Measurements from ENCODE around the gene NPNT. TPM values are rescaled to one million over a fixed set of nuclear protein-coding genes. Genes with fewer than 3 reads are reported as not detected.

The NPNT gene
- total and polyA plus RNA-seq, 12 donors: 1.3 to 61.1 (median 4.5) TPM

- WGBS, 4 donors: 62 to 72% (median 63%) methylated on average over 2 of the region's 2 CpGs
- Histone ChIP-seq H3K27ac (no peak overlapping the region), H3K36me3 (replicated peaks in 1 of 2) (no peaks in the 10 kb centered on the region), H3K4me1 (replicated peaks in 1 of 2) (peaks cover 0 to 8% of the 10 kb centered on the region in 2 donors), H3K9me3 (replicated peaks in 1 of 3) (no peaks in the 10 kb centered on the region), H3K4me3 (no peak overlapping the region), H3K27me3 (no peaks in the 10 kb centered on the region)
- DNase-seq: no peak
- TF ChIP-seq, protein P1, sequence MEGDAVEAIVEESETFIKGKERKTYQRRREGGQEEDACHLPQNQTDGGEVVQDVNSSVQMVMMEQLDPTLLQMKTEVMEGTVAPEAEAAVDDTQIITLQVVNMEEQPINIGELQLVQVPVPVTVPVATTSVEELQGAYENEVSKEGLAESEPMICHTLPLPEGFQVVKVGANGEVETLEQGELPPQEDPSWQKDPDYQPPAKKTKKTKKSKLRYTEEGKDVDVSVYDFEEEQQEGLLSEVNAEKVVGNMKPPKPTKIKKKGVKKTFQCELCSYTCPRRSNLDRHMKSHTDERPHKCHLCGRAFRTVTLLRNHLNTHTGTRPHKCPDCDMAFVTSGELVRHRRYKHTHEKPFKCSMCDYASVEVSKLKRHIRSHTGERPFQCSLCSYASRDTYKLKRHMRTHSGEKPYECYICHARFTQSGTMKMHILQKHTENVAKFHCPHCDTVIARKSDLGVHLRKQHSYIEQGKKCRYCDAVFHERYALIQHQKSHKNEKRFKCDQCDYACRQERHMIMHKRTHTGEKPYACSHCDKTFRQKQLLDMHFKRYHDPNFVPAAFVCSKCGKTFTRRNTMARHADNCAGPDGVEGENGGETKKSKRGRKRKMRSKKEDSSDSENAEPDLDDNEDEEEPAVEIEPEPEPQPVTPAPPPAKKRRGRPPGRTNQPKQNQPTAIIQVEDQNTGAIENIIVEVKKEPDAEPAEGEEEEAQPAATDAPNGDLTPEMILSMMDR (IDR thresholded peaks at IDR 0.05): no peak
- no peak for TF ChIP-seq POLR2A (IDR thresholded peaks at IDR 0.05)
- intact Hi-C loops (cut with DNase I): no loop called here
Observed at GRCh38 chr4:105969575-105969974, 74.3 kb downstream of the NPNT start.

DNA sequence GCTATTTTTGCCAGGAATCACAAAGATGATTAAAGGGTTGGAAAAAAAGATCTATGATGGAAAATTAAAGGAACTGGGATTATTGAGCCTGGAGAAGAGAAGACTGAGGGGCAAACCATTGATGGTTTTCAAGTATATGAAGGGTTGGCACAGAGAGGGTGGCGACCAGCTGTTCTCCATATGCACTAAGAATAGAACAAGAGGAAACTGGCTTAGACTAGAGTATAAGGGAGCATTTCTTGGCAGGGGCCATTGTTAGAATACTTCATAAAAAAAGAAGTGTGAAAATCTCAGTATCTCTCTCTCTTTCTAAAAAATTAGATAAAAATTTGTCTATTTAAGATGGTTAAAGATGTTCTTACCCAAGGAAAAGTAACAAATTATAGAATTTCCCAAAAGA lies 75.1 kb downstream of the NPNT start:
- H3K27me3 ChIP-seq: no peaks in the 10 kb centered on the region
- WGBS, 4 donors: 84 to 97% (median 88%) methylated on average over 1 of the region's 1 CpG
- no peak overlapping the region for H3K27ac ChIP-seq
- DNase-seq: no peak
- TF ChIP-seq POLR2A (IDR thresholded peaks at IDR 0.05): no peak
- TF ChIP-seq, protein P1 (IDR thresholded peaks at IDR 0.05): no peak
- H3K36me3 ChIP-seq (replicated peaks in 1 of 2): no peaks in the 10 kb centered on the region
- H3K4me1 ChIP-seq (replicated peaks in 1 of 2): peaks cover 0 to 8% of the 10 kb centered on the region in 2 donors
- no peak overlapping the region for H3K4me3 ChIP-seq
- no peaks in the 10 kb centered on the region for H3K9me3 ChIP-seq (replicated peaks in 1 of 3)
- intact Hi-C loops (cut with DNase I): no loop called here

GRCh38 chr4:105971036-105971435 lies 75.8 kb downstream of the NPNT start:
- no peak for DNase-seq

DNA sequence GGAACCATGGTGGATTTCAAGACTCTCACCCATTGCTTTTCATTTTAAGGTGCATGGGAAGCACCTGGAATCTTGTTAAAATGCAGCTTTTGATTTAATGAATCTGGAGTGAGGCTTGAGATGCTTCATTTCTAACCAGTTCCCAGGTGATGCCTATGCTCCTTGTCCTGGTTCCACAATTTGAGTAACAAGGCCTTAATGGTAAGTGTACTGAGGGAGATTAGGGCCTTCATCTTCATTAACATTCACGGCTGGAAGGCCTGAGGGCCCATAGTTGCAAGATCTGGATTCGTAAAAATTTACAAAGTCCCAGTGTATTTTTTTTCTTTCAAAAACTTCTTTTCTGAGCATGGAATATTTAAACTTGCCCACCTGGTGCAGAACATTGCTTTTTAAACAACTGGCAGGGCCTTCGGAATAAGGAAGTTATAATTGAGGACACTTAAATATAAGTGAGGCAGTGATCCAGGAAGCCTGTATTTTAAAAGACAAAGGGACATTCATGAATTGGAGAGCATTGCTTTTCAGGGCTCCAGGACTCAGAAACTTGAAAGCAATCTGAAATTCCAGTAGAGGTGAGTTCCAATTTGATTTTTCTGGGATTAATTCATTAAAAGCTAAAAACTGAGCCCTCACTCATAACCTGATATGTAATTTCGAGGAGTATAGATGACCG lies 77.8 kb downstream of the NPNT start:
- DNase-seq: no peak
- intact Hi-C loops (cut with DNase I): no loop called here
- H3K4me1 ChIP-seq (replicated peaks in 1 of 2): peaks cover 0 to 8% of the 10 kb centered on the region in 2 donors
- no peaks in the 10 kb centered on the region for H3K9me3 ChIP-seq (replicated peaks in 1 of 3)
- WGBS, 4 donors: 87 to 93% (median 92%) methylated on average over 5 of the region's 5 CpGs
- no peak overlapping the region for H3K27ac ChIP-seq
- H3K36me3 ChIP-seq (replicated peaks in 1 of 2): no peaks in the 10 kb centered on the region
- no peaks in the 10 kb centered on the region for H3K27me3 ChIP-seq
- no peak overlapping the region for H3K4me3 ChIP-seq
- TF ChIP-seq, protein P1 (IDR thresholded peaks at IDR 0.05): no peak
- TF ChIP-seq POLR2A (IDR thresholded peaks at IDR 0.05): no peak

More at GRCh38 chr4:105971036-105971435, 75.8 kb downstream of the NPNT start:
- TF ChIP-seq, protein P1 (IDR thresholded peaks at IDR 0.05): no peak
- no peak for TF ChIP-seq POLR2A (IDR thresholded peaks at IDR 0.05)
- peaks cover 0 to 8% of the 10 kb centered on the region in 2 donors for H3K4me1 ChIP-seq (replicated peaks in 1 of 2)
- intact Hi-C loops (cut with DNase I): no loop called here
- 30 to 58% (median 45%) methylated on average over 4 of the region's 4 CpGs for WGBS, 4 donors
- H3K9me3 ChIP-seq (replicated peaks in 1 of 3): no peaks in the 10 kb centered on the region
- no peak overlapping the region for H3K27ac ChIP-seq
- H3K36me3 ChIP-seq (replicated peaks in 1 of 2): no peaks in the 10 kb centered on the region
- no peak overlapping the region for H3K4me3 ChIP-seq
- no peaks in the 10 kb centered on the region for H3K27me3 ChIP-seq

Measured in adrenal gland (tissue), 12 donors.